BE2C (cell line): Measurements from ENCODE around the gene KNTC1.

Source experiments
- DNase-seq: peaks from one replicate; pipeline ENCODE4 v3.0.0-alpha.2; 2020
- H3K27me3 ChIP-seq: fragments of 250-450 bp; sonication (Bioruptor Pico); 2 replicates; pipeline ENCODE4 v1.5.1; 2020; ENCODE audit warnings: mild to moderate bottlenecking
- H3K36me3 ChIP-seq: fragments of 250-450 bp; sonication (Bioruptor Pico); 2 replicates; pipeline ENCODE4 v1.5.1; 2020; ENCODE audit warnings: mild to moderate bottlenecking
- H3K4me1 ChIP-seq: fragments of 250-450 bp; sonication (Bioruptor Pico); 2 replicates; pipeline ENCODE4 v1.5.1; 2020
- H3K4me3 ChIP-seq: 2 replicates; pipeline ENCODE4 v1.5.1; 2011; ENCODE audit warnings: low read depth, low read length
- H3K9me3 ChIP-seq: fragments of 250-450 bp; sonication (Bioruptor Pico); 2 replicates; pipeline ENCODE4 v1.5.1; 2020
- CTCF ChIP-seq: IDR thresholded peaks from 2 replicates; pipeline ENCODE4 v1.5.1; 2012; ENCODE audit warnings: mild to moderate bottlenecking, low read depth, low read length

The KNTC1 gene

GRCh38 chr12:122665349-122665748 lies 138.3 kb downstream of the KNTC1 start:
- Histone ChIP-seq H3K4me3 (no peak overlapping the region), H3K9me3 (no peaks in the 10 kb centered on the region), H3K27me3 (no peaks in the 10 kb centered on the region), H3K4me1 (no peaks in the 10 kb centered on the region), H3K36me3 (no peaks in the 10 kb centered on the region)
- TF ChIP-seq CTCF = no peak
- DNase-seq = no peak

GRCh38 chr12:122665759-122666158 lies 138.7 kb downstream of the KNTC1 start:
- Histone ChIP-seq H3K27me3 (no peaks in the 10 kb centered on the region), H3K4me1 (no peaks in the 10 kb centered on the region), H3K4me3 (no peak overlapping the region), H3K9me3 (no peaks in the 10 kb centered on the region), H3K36me3 (no peaks in the 10 kb centered on the region)
- no peak for TF ChIP-seq CTCF
- no peak for DNase-seq

- H3K4me3 ChIP-seq = no peak overlapping the region
- no peaks in the 10 kb centered on the region for H3K36me3 ChIP-seq
- no peaks in the 10 kb centered on the region for H3K4me1 ChIP-seq
- H3K27me3 ChIP-seq = no peaks in the 10 kb centered on the region
- no peaks in the 10 kb centered on the region for H3K9me3 ChIP-seq
- no peak for DNase-seq
- TF ChIP-seq CTCF = no peak
Measured at GRCh38 chr12:122668268-122668667, 141.2 kb downstream of the KNTC1 start.

- Histone ChIP-seq H3K9me3 (no peaks in the 10 kb centered on the region), H3K27me3 (no peaks in the 10 kb centered on the region), H3K4me3 (no peak overlapping the region), H3K4me1 (no peaks in the 10 kb centered on the region), H3K36me3 (no peaks in the 10 kb centered on the region)
- no peak for DNase-seq
- no peak for TF ChIP-seq CTCF
Measured at GRCh38 chr12:122669397-122670070, 142.5 kb downstream of the KNTC1 start.

GRCh38 chr12:122672515-122672914 lies 145.5 kb downstream of the KNTC1 start:
- no peaks in the 10 kb centered on the region for H3K4me1 ChIP-seq
- DNase-seq = no peak
- no peaks in the 10 kb centered on the region for H3K9me3 ChIP-seq
- H3K4me3 ChIP-seq = no peak overlapping the region
- no peaks in the 10 kb centered on the region for H3K27me3 ChIP-seq
- no peak for TF ChIP-seq CTCF
- H3K36me3 ChIP-seq = no peaks in the 10 kb centered on the region
